Mesenteric fat pad (tissue), 1 donor: ENCODE results near the gene MED13L. TPM values are rescaled to one million over a fixed set of nuclear protein-coding genes. Genes with fewer than 3 reads are reported as not detected.

Experiments
- DNase-seq: peaks from one replicate; pipeline ENCODE4 v3.0.0-alpha.2; 2020; ENCODE audit warnings: low spot score
- total RNA-seq: library from RNA; stranded (reverse); fragmentation: NEBNext Ultra II Directional; extraction: Animal tissue kit (Norgen Biotek cat#: 25700); gene quantifications from one replicate; pipeline ENCODE4 v1.2.1, GENCODE V29; 2021
- donor health status: DM: yes; HTN: yes; CAD: no.

Gene MED13L
- total RNA-seq, 1 donor from 2014 or later = 136 TPM

DNA sequence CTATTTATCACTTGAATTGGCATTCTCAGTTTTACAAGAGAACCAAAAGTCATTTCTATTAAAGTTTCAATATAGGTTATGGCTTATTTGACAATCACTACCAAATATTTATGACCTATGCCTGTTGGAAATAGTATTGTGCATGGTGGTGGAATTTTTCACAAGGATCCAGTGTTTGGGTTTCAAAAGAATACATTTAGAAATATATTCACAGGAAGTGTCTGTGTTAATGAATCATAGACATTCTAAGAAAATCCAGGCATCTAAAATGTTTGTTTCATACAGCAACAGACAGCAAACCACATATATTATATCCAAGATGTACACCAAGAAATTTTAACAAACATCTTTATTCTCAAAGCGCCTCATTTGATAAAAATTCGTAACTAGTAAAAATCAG lies 92.7 kb downstream of the MED13L start:
- DNase-seq = no peak

DNA sequence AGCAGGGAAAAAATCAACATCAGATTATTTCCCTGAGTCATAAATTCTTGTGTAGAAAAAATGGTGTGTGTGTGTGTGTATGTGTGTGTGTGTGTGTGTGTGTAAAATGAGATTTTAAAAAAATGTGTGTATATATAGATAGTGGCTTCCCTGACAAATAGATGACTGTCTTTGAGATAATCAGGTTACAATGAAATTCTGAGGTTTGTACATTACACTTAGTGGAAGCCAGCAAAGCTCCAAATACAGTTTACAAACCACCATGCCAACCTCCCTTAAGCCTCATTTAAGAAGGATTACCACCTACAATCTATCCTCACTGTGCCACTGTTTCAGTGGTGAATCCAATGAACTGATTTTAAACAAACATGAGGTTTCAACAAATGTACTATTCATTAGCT lies 93.8 kb downstream of the MED13L start:
- no peak for DNase-seq

DNA sequence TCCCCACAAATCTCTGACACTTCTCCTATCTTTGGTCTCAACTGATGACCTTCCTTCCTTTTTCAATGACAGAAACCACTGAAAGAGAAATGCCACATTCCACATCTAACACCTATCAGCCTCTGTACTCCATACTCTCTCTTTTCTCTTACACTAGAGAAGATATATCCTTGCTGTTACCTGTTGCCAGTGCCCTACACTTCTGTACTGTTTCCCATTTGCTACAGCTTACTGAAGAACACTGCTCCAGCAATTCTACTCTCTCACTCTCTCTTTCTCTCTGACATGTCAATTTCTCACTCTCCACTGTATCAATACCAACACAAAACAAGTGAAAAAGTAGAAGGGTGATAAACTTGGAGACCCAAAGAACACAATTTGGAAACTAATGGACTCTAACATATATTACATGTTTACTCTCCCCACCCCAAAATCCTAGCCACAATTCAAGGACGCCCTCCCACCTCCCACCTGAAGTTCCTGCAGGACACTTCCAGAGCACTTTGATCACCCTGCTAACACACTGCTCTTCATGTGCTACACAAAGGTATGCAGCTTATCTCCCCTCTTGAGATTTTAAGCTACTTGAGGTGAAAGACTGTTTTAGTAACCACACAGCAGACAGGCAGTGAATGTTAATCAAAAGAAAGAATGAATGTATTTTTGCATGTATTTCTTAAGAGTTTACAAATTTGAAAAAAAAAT lies 95.0 kb downstream of the MED13L start:
- DNase-seq = no peak

DNA sequence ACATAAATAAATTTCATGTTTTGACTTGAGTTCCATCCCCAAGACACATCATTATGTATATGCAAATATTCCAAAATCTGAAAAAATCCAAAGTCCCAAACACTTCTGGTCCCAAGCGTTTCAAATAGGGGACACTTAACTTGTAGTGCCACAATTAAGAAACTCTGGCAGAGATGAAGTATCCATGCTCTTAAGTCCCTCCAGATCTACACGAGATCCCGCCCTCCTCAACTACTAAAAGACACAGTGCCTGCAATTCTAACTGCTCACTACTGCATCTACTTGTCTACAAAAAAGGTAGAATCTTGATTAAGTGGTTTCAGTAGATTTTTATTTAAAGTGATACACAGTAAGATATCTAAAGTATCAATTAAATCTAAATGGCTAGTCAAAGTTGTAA lies 97.0 kb downstream of the MED13L start:
- no peak for DNase-seq

DNA sequence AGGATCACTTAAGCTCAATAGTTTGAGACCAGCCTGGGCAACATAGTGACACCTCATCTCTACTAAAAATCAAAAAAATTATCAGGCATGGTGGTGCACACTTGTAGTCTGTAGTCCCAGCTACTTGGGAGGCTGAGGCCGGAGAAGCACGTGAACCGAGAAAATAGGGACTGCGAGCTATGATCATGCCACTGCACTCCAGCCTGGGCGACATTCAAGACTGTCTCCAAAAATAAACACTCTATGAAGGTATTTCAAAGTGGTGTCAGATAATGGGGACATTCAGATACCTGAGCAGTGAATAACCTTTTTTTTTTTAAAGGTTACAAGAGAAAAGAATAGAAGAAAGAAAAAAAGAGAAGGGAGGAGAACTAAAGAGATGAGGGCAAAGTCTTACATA lies 98.1 kb downstream of the MED13L start:
- no peak for DNase-seq

DNA sequence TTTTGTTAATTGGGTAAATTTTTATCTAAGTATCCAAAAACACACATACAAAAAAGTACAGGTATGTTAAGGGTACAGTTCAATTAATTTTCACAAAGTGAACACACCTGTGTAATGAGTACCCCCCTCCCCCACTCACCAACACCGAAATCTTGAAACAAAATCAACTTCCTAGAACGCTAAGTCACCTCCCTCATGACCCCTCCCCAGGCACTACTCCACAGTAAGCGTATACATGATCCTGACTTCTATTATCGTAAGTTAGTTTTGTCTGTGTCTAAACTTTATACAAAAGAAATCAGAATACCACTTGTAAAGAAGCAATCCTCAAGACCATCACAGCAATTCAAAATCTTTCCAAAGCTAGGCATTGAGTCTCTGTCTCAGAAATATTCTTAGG lies 100.5 kb downstream of the MED13L start:
- DNase-seq = no peak

DNA sequence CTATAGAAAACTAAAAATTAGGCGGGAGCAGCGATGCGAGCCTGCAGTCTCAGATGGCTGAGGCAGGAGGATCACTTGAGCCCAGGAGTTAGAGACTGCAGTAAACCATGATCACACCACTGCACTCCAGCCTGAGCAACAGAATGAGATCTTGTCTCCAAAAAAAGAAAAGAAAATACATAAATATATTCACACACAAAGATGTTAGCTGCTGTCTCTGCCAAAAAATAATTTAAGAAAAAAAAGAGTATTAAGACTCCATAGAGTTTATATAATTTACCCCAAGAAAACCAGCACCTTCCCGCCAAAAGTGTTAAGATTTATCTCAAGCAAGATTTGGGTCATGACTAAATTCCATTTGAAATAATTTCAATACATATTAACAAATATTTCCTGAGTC lies 102.6 kb downstream of the MED13L start:
- no peak for DNase-seq

DNA sequence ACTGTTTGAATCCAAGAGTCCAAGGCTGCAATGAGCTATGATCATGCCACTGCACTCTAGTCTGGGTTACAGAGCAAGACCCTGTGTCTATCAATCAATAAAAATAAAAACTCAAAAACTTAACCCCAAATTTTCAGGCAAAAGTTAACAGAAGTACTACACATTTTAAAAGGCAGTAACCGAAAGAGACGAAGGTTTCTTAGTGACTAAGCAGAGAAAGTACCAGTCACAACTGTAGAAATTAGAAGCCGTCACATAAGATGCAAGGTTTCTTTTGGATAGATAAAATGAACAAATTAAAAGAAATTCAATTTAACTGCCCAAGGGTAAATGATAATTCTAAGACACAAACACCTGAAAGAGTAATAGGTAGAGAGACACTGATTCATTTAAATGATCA lies 103.5 kb downstream of the MED13L start:
- no peak for DNase-seq

DNA sequence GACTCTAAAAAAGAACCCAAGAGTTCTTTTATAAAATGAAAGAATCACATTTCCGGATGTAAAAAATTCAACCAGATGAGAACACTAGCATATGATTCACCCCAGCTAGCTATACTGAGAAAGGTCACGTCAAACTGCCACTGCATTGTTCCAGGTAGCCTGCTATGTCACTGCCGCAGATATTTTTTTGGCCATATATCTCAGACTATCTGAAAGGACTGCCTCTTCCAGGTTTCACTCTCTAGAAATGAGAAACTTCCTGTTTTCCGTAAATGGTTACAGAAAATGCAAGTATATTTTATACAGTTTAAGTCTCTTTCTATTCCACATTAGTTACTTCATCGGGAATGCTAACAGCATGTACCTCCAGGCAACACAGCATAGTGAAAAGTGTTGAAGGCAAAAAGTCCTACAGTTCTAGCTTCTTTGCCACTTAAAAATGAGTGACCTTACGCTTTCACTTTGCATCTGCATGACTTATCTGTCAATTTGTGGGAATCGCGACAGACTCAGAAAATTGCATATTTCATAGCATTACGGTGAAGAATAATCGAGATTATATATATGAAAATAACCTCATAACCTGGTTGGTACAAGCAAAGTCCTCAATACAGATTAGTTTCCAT lies 105.2 kb downstream of the MED13L start:
- DNase-seq = no peak

DNA sequence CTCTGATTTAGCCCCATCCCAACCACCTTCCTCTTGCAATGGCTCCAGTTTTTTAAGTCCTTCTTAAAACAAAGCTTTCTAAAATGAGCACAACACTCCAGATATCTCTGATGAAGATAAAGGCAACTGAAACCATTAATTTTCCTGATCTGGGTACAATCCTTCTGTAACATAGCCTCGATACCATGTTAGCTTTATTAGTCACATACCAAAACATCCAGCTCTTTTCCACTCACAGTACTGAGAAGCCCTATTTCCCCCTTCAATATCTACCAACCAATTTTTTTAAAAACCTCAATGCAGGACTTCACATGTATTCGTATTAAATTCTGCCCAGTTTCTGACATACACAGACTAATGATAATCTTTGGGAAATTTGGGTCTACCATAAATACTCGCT lies 105.9 kb downstream of the MED13L start:
- DNase-seq = no peak

DNA sequence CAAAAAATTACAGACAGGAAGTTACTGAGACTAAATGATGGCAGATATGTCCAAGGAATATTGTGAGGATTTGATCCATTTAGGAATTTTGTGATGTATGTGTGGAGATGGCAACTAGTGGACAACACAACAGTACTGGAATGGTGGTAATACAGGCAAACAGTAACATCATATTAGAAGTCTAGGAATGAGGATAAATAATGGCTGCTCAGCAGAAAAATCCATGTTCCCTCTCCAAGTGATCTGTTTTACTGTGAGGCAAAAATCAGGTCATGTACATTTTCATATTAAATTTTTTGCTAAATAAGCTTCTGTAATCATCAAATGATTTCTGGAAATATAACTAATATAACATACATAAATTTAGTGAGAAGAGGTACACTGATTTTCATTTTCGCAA lies 108.4 kb downstream of the MED13L start:
- DNase-seq = no peak

DNA sequence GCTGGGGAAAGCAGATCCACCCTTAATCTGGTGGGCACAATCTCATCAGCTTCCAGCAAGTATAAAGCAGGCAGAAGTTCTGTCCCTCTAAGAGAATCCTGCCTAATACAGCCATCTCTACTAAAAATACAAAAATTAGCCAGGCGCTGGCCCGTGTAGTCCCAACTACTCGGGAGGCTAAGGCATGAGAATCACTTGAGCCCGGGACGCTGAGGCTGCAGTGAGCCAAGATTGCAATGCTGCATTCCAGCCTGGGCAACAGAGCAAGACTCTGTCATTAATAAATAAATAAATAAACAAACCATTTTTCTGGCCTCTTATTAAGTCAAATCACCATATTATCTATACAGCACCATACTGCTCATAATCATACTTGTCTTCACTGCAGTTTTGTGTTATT lies 111.2 kb downstream of the MED13L start:
- no peak for DNase-seq

DNA sequence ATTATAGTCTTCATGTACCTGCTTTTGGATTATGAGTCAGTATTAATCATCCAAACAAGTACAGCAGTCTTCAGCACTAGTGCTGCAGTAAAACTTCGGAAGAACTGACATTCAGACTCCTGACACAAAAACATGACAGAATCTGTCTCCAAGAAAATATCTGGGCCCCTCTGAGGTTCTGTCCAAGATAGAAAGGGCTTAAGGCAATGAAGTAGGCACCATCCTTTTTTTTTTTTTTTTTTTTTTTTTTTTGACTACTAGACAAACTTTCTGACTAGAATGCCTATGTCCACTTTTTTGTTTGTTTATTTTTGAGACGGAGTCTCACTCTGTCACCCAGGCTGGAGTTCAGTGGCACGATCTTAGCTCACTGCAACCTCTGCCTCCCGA lies 112.5 kb downstream of the MED13L start:
- no peak for DNase-seq

DNA sequence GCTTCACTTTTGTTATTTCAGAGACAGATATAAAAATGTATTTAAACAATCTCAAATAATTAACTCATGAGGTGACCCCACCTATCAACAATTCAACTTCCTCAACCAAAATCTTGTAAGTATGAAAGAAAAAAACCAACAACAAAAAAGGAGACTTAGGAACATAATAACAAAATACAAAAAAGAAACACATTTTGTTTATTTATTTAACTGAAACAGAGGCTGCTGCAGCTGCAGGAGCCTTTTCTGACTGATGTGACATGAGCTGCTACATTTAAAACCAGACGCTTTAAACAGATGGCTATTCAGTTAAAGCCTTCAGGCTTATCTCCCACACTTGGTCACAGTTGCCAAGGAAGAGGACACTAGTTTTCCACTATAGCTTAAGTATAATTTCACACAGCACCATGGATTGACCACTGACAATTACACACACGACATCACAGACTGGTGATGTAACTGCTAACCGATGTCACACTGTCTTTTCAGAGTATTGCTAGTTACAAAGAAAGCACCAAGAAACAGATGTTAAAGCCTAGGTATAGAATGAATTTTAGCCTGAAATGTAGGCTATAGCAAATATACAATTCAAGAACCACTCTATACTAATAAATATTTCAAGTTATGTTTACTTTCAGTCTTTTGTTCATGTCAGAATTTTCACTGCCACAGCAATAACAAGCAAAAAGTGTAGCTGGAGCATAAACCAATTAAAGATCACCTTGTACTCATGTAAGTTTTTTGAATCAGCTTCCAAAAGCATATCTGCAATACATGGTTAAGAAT lies 113.0 kb downstream of the MED13L start:
- no peak for DNase-seq

DNA sequence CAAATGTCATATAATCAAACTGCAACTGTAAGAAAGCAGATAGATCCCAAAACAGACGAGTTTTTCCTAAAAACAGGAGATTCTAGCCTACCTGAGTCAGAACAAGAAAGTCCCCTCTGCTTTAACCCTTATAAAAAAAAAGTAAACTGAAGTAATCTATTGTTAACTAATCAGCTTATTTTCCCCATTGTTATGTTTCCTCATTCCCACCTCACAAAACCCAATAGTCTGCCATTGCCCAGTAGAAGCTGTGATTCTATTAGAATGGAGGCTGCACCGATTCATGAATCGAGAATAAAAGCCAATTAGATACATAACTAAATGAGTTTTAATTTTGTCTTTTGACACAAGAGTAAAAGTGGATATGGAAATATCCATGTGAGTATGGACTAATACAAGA lies 115.4 kb downstream of the MED13L start:
- DNase-seq = no peak

DNA sequence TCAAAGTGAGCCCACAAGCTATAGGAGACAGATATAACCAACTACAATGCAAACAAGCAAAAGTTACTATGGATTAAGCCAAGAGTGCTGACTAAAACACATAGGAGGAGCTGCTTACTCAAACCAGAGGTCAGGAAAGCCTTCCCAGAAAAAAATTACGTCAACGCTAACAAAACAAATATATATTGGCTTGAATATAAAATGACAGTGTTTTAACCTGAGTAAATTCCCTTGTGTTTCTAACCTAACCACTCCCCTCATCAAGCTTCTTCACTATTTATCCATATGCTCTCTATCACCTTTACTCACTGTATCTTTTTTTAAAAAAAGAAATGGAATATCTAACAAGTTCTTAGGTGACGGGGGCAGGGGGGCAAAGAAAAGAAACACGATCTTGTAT lies 115.9 kb downstream of the MED13L start:
- DNase-seq = no peak

DNA sequence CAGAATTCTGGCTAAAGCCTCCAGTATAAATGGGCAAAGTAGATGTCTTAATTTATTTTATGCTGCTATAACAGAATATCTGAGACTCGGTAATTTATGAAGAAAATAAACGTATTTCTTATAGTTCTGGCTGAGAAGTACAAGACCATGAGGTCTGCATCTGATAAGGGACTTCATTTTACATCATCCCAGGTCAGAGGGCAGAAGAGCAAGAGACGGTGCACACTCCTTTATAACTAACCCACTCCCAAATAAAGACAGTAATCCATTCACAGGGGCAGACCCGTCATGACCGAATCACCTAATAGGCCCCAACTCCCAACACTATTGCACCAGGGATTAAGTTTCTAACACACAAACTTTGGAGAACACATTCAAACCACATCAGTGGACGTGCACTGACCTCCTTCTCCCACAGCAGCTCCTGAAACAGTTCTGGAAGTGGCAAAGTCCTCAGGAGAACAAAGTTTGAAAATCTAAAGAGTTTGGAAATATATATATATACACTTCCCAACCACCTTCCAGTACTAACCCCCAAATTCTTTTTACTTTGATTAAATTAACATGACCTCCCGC lies 116.5 kb downstream of the MED13L start:
- no peak for DNase-seq

DNA sequence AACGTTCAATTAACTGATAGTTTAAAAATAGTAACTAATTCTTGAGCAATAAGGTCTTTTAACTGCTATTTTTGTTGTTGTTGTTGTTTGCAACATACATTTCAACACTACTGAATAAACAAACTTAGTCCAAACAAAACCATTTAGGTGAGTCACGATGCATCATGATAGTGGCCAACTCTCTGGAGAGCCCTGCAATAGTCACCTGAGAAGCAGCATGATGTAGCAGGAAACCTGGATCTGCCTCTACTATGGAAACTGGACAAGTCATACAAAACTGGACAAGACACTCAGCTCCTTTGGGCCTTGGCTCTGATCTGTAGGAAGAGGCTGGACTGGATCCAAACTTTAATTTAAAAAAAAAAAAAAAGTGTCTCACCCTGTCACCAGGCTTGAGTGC lies 117.3 kb downstream of the MED13L start:
- no peak for DNase-seq

DNA sequence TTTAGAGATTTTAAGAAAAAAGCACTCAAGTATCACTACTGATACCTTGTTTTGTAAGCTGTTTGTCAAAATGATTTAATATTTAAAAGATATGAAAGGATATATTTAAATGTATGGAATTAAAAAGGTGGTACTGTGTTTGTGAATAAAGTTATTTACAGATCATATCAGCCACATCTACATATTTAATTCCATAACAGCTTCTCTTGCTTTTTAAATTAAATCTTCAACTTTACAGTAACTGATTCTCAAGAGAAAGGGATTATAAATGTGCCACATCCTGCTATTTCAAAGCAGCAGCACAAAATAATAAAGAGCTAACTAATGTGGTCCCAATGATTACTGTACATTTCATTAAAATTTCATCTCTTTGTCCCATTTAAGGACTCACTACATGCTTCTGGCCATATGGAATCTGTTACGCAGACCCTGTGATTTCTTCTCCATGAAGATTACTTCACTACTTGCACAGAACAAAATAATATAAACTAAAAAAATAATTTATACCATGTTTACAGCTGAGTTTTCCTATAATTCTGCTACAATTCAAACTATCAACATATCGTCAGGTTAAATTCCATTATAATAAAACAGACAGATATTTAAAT lies 117.8 kb downstream of the MED13L start:
- no peak for DNase-seq

DNA sequence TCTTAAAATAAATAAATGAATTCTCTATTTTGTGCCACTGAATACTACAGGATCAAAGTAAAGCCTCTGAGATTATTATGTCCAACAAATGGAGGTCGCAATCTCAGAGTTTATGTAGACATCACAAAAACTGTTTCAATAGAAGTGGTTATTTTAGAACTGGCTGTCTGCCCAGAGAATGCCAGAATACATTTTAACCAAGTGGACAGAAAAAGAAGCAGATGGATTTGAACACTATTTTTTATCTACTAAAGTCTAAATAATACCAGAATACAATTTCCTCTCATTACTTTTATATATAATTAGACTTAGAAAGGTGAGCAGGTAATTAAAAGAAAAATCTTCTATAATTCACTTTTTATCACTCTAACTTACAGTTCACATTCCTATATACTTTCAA lies 118.3 kb downstream of the MED13L start:
- DNase-seq = no peak

DNA sequence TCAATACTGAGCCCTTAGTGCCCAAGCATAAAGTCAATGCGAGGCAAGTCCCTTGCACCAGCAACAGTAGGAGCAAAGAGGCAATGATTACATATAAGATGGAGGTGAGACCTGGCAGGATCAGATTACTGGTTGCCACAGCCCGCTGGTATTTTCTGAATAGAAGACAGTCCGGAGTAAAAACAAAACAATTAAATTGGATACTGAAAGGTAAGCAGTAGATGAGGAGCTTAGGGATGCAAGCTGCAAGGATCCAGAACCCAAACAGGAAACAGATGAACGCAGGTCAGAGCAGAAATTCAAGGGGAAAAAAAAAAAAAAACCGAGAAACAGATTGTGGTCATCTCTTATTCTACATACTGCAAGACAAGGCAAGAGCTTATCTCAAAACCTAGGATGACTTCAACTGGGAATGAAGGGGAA lies 119.6 kb downstream of the MED13L start:
- no peak for DNase-seq

DNA sequence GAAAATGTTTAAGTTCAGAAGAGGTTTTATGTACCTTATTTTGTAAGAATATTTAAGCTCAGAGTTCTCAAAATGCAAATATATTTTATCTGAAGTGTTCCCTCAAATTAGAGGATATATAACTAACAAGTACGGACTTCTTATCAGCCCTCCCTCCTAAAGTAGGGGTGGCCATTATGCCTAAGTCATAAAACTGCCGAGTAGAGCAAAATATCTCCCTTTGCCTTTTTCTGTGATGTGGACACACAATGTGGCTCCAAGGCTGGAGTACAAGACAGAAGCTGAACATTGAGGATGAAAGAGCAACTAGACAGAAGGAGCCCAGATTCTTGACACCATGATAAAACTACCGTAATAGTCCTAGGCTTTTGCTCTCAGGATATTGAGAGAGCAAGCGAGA lies 120.9 kb downstream of the MED13L start:
- no peak for DNase-seq
